GM23248 (cell line): ENCODE data around the gene SLC12A1. TPM values are rescaled to one million over a fixed set of nuclear protein-coding genes. Genes with fewer than 3 reads are reported as not detected.
A peak's percentile ranks its signal among the peaks of the same experiment; 100 is the strongest.

Experiments used
- DNase-seq: peaks from one replicate; pipeline ENCODE4 v3.0.0-alpha.2; 2015
- H2AFZ ChIP-seq: fragments of 200-600 bp; sonication (generic); 2 replicates; pipeline ENCODE4 v1.6.1; 2016; ENCODE audit warnings: antibody characterized with exemption
- H3F3A ChIP-seq: fragments of 200-600 bp; sonication (generic); 2 replicates; pipeline ENCODE4 v1.6.1; 2016; ENCODE audit warnings: mild to moderate bottlenecking, antibody characterized with exemption, mixed run types; ENCODE audit not compliant: insufficient read depth
- H3K27ac ChIP-seq: fragments of 200-600 bp; sonication (generic); 2 replicates; pipeline ENCODE4 v1.5.1; 2016; ENCODE audit warnings: mild to moderate bottlenecking
- H3K27me3 ChIP-seq: fragments of 200-600 bp; sonication (generic); replicated peaks from 2 replicates; pipeline ENCODE4 v1.6.1; 2016; ENCODE audit warnings: mild to moderate bottlenecking; ENCODE audit not compliant: insufficient read depth
- H3K36me3 ChIP-seq: fragments of 200-600 bp; sonication (generic); 2 replicates; pipeline ENCODE4 v1.6.1; 2016; ENCODE audit warnings: low read depth, mild to moderate bottlenecking
- H3K4me1 ChIP-seq: fragments of 200-600 bp; sonication (generic); 2 replicates; pipeline ENCODE4 v1.6.1; 2016; ENCODE audit warnings: mild to moderate bottlenecking; ENCODE audit not compliant: insufficient read depth
- H3K4me2 ChIP-seq: fragments of 200-600 bp; sonication (generic); one replicate; pipeline ENCODE4 v1.6.1; 2016; ENCODE audit warnings: mild to moderate bottlenecking; ENCODE audit not compliant: unreplicated experiment
- H3K4me3 ChIP-seq: fragments of 200-600 bp; sonication (generic); 2 replicates; pipeline ENCODE4 v1.5.1; 2016; ENCODE audit warnings: mild to moderate bottlenecking
- H3K79me2 ChIP-seq: fragments of 200-600 bp; sonication (generic); 2 replicates; pipeline ENCODE4 v1.6.1; 2016; ENCODE audit warnings: mild to moderate bottlenecking; ENCODE audit not compliant: insufficient read depth
- H3K9ac ChIP-seq: fragments of 200-600 bp; sonication (generic); 2 replicates; pipeline ENCODE4 v1.6.1; 2016; ENCODE audit warnings: mild to moderate bottlenecking
- H3K9me2 ChIP-seq: fragments of 200-600 bp; sonication (generic); 2 replicates; pipeline ENCODE4 v1.6.1; 2016; ENCODE audit warnings: mixed run types, mild to moderate bottlenecking, moderate library complexity; ENCODE audit not compliant: insufficient read depth
- H3K9me3 ChIP-seq: fragments of 200-600 bp; sonication (generic); one replicate; pipeline ENCODE4 v1.6.1; 2017; ENCODE audit warnings: low read depth
- H4K20me1 ChIP-seq: fragments of 200-600 bp; sonication (generic); 2 replicates; pipeline ENCODE4 v1.6.0; 2016; ENCODE audit not compliant: insufficient read depth
- EZH2 ChIP-seq: fragments of 200-600 bp; sonication (generic); IDR thresholded peaks from 2 replicates; pipeline ENCODE4 v1.6.1; 2018; ENCODE audit warnings: antibody characterized with exemption, mild to moderate bottlenecking; ENCODE audit not compliant: insufficient read depth, poor library complexity, severe bottlenecking
- EZH2phosphoT487 ChIP-seq: fragments of 200-600 bp; sonication (generic); IDR thresholded peaks from 2 replicates; pipeline ENCODE4 v1.6.1; 2018; ENCODE audit warnings: antibody characterized with exemption, moderate library complexity, mild to moderate bottlenecking, low read depth; ENCODE audit not compliant: insufficient read depth
- WGBS, 2 experiments: methylation state at CpG; one replicate each; pipeline ENCODE4 v1.1.6; 2015 to 2017; ENCODE audit warnings: low lambda C conversion rate in 2 of 2, low coverage in 1 of 2; ENCODE audit errors: missing lambda C conversion rate in 2 of 2; 5-methylcytosine and 5-hydroxymethylcytosine counted together
- in situ Hi-C: fragments of 300-500 bp; cut with MboI; formaldehyde crosslinking; loops from 2 replicates; pipeline ENCODE4 v1.15.0; 2020
- polyA plus RNA-seq: library from polyadenylated mRNA; unstranded; fragments of >200 nt; fragmentation: Nextera tagmentation; extraction: Ambion mirVana; gene quantifications from 2 replicates; pipeline ENCODE4 v1.2.1, GENCODE V29; 2016
- total RNA-seq: library from RNA; depleted of rRNA; stranded (reverse); fragments of >200 nt; shearing (Covaris generic); gene quantifications from 2 replicates; pipeline ENCODE4 v1.2.3, GENCODE V29; 2014

SLC12A1 gene
- total and polyA plus RNA-seq, 2 experiments from 2014 or later = not detected

- WGBS, 2 experiments = 50 to 66% methylated on average over 1 of the region's 1 CpG
- TF ChIP-seq EZH2 (no peak), EZH2phosphoT487 (no peak)
- Histone ChIP-seq H4K20me1 (no peaks in the 10 kb centered on the region), H3K9me3 (no peaks in the 10 kb centered on the region), H3K27me3 (0 out of 2 replicates have a peak, but pooled peaks cover 3% of the 10 kb centered on the region), H3K27ac (no peak overlapping the region), H3K4me2 (no peak overlapping the region), H3K9ac (no peak overlapping the region), H3K36me3 (no peaks in the 10 kb centered on the region), H3K4me1 (no peaks in the 10 kb centered on the region), H2AFZ (no peak overlapping the region), H3K79me2 (no peaks in the 10 kb centered on the region), H3F3A (no peaks in the 10 kb centered on the region), H3K4me3 (no peak overlapping the region), H3K9me2 (no peaks in the 10 kb centered on the region)
- in situ Hi-C loops = no loop called here
- DNase-seq = peak; percentile 51
Observed at GRCh38 chr15:48244921-48245320, 38.8 kb downstream of the SLC12A1 start.

DNA sequence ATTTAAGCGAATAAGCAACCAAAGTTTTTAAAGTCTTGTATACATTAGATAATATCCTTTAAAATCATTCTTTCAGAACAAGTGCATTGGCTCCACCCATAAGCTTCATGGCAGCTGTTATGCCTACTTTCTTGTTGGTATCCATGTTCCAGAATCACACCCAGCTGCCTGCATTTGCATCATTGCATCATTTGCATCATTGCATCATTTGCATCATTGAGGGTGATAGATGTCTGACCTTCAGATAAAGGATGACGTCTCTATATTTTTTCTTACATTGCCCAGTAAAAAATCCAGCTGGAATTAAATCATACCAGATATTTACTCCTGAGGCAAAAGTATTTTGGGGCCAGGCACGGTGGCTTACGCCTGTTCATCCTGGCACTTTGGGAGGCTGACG, 42.3 kb downstream of the SLC12A1 start:
- Histone ChIP-seq H3K4me2 (no peak overlapping the region), H4K20me1 (no peaks in the 10 kb centered on the region), H3K27ac (no peak overlapping the region), H3K4me1 (no peaks in the 10 kb centered on the region), H3K9ac (no peak overlapping the region), H3K9me2 (no peaks in the 10 kb centered on the region), H3K4me3 (no peak overlapping the region), H3K79me2 (no peaks in the 10 kb centered on the region), H3K27me3 (0 out of 2 replicates have a peak, but pooled peaks cover 3% of the 10 kb centered on the region), H3F3A (no peaks in the 10 kb centered on the region), H3K36me3 (no peaks in the 10 kb centered on the region), H2AFZ (no peak overlapping the region), H3K9me3 (no peaks in the 10 kb centered on the region)
- 61 to 68% methylated on average over 5 of the region's 5 CpGs for WGBS, 2 experiments
- in situ Hi-C loops = no loop called here
- DNase-seq = no peak
- TF ChIP-seq EZH2phosphoT487 (no peak), EZH2 (no peak)

DNA sequence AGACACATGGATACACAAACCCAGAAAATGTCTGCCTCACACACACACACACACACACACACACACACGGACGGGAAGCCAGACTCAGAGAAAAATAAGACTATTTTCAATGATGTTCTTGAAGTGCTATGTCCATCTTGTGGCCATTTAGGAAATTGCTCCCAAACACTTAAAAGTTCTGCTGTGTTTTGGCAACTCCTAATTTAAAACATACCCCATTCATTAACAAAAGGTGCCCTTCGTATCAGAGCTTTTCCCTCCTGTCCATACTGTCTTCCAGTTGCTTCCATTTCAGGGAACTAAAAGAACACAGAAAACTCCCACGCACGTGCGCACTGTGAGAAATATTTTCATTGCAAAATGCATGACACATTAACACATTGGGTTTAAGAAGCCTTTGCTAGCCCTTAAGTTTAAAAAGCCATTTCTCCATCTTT, 44.6 kb downstream of the SLC12A1 start:
- Histone ChIP-seq H2AFZ (peak overlapping the region; percentile 61), H3K4me2 (no peak overlapping the region), H3K4me1 (no peaks in the 10 kb centered on the region), H3K27me3 (0 out of 2 replicates have a peak, but pooled peaks cover 3% of the 10 kb centered on the region), H4K20me1 (no peaks in the 10 kb centered on the region), H3K9ac (no peak overlapping the region), H3K79me2 (no peaks in the 10 kb centered on the region), H3K4me3 (no peak overlapping the region), H3F3A (no peaks in the 10 kb centered on the region), H3K27ac (no peak overlapping the region), H3K36me3 (no peaks in the 10 kb centered on the region), H3K9me3 (no peaks in the 10 kb centered on the region), H3K9me2 (no peaks in the 10 kb centered on the region)
- in situ Hi-C loops = loop anchor here (25.0 kb wide), 1 partner anchor 1063 kb away; no protein-coding TSS in a partner anchor
- WGBS, 2 experiments = 18 to 20% methylated on average over 6 of the region's 6 CpGs
- peak; percentile 73 for DNase-seq
- no peak for TF ChIP-seq EZH2
- no peak for TF ChIP-seq EZH2phosphoT487

DNA sequence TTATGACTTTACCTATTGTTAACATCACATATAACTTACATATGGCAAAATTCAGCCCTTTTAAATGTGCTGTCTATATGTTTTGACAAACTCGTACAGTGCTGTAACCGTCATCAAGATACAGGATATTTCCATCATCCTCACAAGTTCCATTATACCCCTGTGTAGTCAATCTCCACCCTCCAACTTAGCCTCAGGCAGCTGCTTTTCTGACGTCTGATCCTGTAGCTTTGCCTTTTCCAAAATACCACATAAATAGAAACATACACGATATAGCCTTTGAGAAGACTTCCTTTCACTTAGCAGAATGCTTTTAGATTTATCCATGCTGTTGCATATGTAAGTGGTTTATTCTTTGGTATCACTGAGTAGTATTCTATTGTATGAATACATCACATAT, 47.1 kb downstream of the SLC12A1 start:
- Histone ChIP-seq H3K9me3 (no peaks in the 10 kb centered on the region), H3K4me2 (no peak overlapping the region)
- in situ Hi-C loops = loop anchor here (25.0 kb wide), 1 partner anchor 1066 kb away; no protein-coding TSS in a partner anchor

More for the DNA sequence above, 47.1 kb downstream of the SLC12A1 start:
- no peak overlapping the region for H3K4me3 ChIP-seq
- no peaks in the 10 kb centered on the region for H3K4me1 ChIP-seq
- WGBS, 2 experiments = 58 to 62% methylated on average over 4 of the region's 4 CpGs
- no peak overlapping the region for H3K27ac ChIP-seq
- no peak for DNase-seq
- H3F3A ChIP-seq = no peaks in the 10 kb centered on the region
- no peak for TF ChIP-seq EZH2phosphoT487
- TF ChIP-seq EZH2 = no peak
- H3K36me3 ChIP-seq = no peaks in the 10 kb centered on the region
- H3K27me3 ChIP-seq = no peaks in the 10 kb centered on the region
- no peaks in the 10 kb centered on the region for H3K79me2 ChIP-seq
- H3K9me2 ChIP-seq = no peaks in the 10 kb centered on the region
- H4K20me1 ChIP-seq = no peaks in the 10 kb centered on the region
- no peak overlapping the region for H3K9ac ChIP-seq
- H2AFZ ChIP-seq = no peak overlapping the region
